Endothelial cell of umbilical vein (primary cell): Measurements from ENCODE around the gene HTN3. TPM values are rescaled to one million over a fixed set of nuclear protein-coding genes. Genes with fewer than 3 reads are reported as not detected.

Experiments used
- BruUV-seq: library from RNA; stranded (reverse); fragments of 400-500 nt; replicated peaks from 2 replicates; lab custom pipeline; 2021; lab: Mats Ljungman, UMichigan
- CTCF ChIA-PET: fragments of 300-600, 350-600 bp; sonication (Branson Sonifier 250); formaldehyde crosslinking; loops from one replicate; lab custom pipeline; 2021; ENCODE audit warnings: antibody characterized with exemption, inconsistent platforms; lab: Charles Lee
- POLR2A ChIA-PET: fragments of 300-600, 350-600 bp; sonication (Branson Sonifier 250); formaldehyde crosslinking; loops from one replicate; lab custom pipeline; 2021; ENCODE audit warnings: antibody characterized with exemption, inconsistent platforms; lab: Charles Lee
- DNase-seq: peaks from one replicate; pipeline ENCODE4 v3.0.0-alpha.2; 2011; ENCODE audit warnings: low read depth, low spot score
- FAIRE-seq: peaks from 2 replicates; lab custom pipeline; 2011; peaks lifted over from hg19 to GRCh38; lab: Jason Lieb, UNC
- H2AFZ ChIP-seq: 2 replicates; pipeline ENCODE4 v1.6.0; 2012; ENCODE audit warnings: low read depth, low read length, control low read depth, inconsistent platforms
- H3K27ac ChIP-seq: 2 replicates; pipeline ENCODE4 v1.5.1; 2011; ENCODE audit warnings: low read depth, mild to moderate bottlenecking, control low read depth, low read length, moderate library complexity; ENCODE audit not compliant: insufficient read depth
- H3K27me3 ChIP-seq, 2 experiments: 2 replicates each; pipeline versions ENCODE4 v1.6.0 to v1.6.1; 2011; ENCODE audit warnings: low read length in 2 of 2, mixed read lengths in 1 of 2; ENCODE audit not compliant: control insufficient read depth in 2 of 2, insufficient read depth in 2 of 2
- H3K36me3 ChIP-seq, 2 experiments: 2 replicates in 1 of 2; 3 replicates in 1 of 2; pipeline ENCODE4 v1.5.1; 2011; ENCODE audit warnings: low read length in 2 of 2, mild to moderate bottlenecking in 1 of 2, moderate library complexity in 1 of 2; ENCODE audit not compliant: control insufficient read depth in 2 of 2, insufficient read depth in 2 of 2; ENCODE audit errors: extremely low read depth in 1 of 2
- H3K4me1 ChIP-seq: 3 replicates; pipeline ENCODE4 v1.5.1; 2011; ENCODE audit warnings: mild to moderate bottlenecking, low read length; ENCODE audit not compliant: control insufficient read depth, insufficient read depth; ENCODE audit errors: extremely low read depth
- H3K4me2 ChIP-seq: 2 replicates; pipeline ENCODE4 v1.6.1; 2011; ENCODE audit warnings: low read length, control low read depth, mixed read lengths; ENCODE audit not compliant: insufficient read depth
- H3K4me3 ChIP-seq, 3 experiments: fragments of 200-600 bp in 1 of 3; sonication (generic), shearing (Covaris generic) in 1 of 3; replicated peaks in 1 of 3; 2 replicates each; pipeline ENCODE4 v1.5.1; 2011 to 2016; ENCODE audit warnings: control low read depth in 3 of 3, low read length in 3 of 3, mild to moderate bottlenecking in 2 of 3, inconsistent platforms in 1 of 3, low read depth in 1 of 3, moderate library complexity in 1 of 3; ENCODE audit not compliant: insufficient read depth in 1 of 3
- H3K79me2 ChIP-seq: 2 replicates; pipeline ENCODE4 v1.6.0; 2012; ENCODE audit warnings: low read length, inconsistent platforms; ENCODE audit not compliant: control insufficient read depth, insufficient read depth
- H3K9ac ChIP-seq: replicated peaks from 2 replicates; pipeline ENCODE3; 2011; ENCODE audit warnings: low read length, control low read depth; ENCODE audit not compliant: insufficient read depth; ENCODE audit errors: extremely low read depth
- H3K9me1 ChIP-seq: replicated peaks from 3 replicates; pipeline ENCODE4 v1.6.0; 2011; ENCODE audit warnings: mild to moderate bottlenecking, low read length; ENCODE audit not compliant: control insufficient read depth, insufficient read depth; ENCODE audit errors: extremely low read depth
- H3K9me3 ChIP-seq: replicated peaks from 2 replicates; pipeline ENCODE4 v1.5.1; 2012; ENCODE audit warnings: low read length, inconsistent platforms; ENCODE audit not compliant: control insufficient read depth, insufficient read depth
- H4K20me1 ChIP-seq: replicated peaks from 2 replicates; pipeline ENCODE3; 2011; ENCODE audit warnings: mild to moderate bottlenecking, low read length; ENCODE audit not compliant: control insufficient read depth, insufficient read depth; ENCODE audit errors: extremely low read depth
- CTCF ChIP-seq, 2 donors: IDR thresholded peaks; 1 replicate in 1 of 2; 2 replicates in 1 of 2; pipeline ENCODE4 v1.5.1; 2011; ENCODE audit warnings: low read length in 2 of 2, mild to moderate bottlenecking in 2 of 2, moderate library complexity in 2 of 2, control low read depth in 1 of 2, inconsistent platforms in 1 of 2, low read depth in 1 of 2; ENCODE audit not compliant: insufficient read depth in 1 of 2; ENCODE audit errors: extremely low read depth in 1 of 2
- EZH2 ChIP-seq: IDR thresholded peaks from 2 replicates; pipeline ENCODE4 v1.6.1; 2012; ENCODE audit warnings: borderline replicate concordance, low read depth, mild to moderate bottlenecking, moderate library complexity, low read length, inconsistent platforms; ENCODE audit not compliant: severe bottlenecking
- FOS ChIP-seq: IDR thresholded peaks from 2 replicates; pipeline ENCODE4 v1.6.1; 2011; ENCODE audit warnings: mild to moderate bottlenecking, low read length, moderate library complexity, borderline replicate concordance; ENCODE audit not compliant: insufficient read depth
- GATA2 ChIP-seq: IDR thresholded peaks from 2 replicates; pipeline ENCODE4 v1.7.0; 2011; ENCODE audit warnings: low read depth, mild to moderate bottlenecking, moderate library complexity, mixed read lengths, low read length; ENCODE audit not compliant: insufficient read length, insufficient read depth
- JUN ChIP-seq: IDR thresholded peaks from 2 replicates; pipeline ENCODE4 v1.6.1; 2011; ENCODE audit warnings: borderline replicate concordance, low read depth; ENCODE audit not compliant: insufficient read length, insufficient read depth
- MYC ChIP-seq: IDR thresholded peaks from one replicate; pipeline ENCODE4 v1.6.1; 2011; ENCODE audit warnings: mild to moderate bottlenecking, low read depth, low read length
- POLR2A ChIP-seq: IDR thresholded peaks from 2 replicates; pipeline ENCODE4 v1.6.1; 2012; ENCODE audit warnings: low read depth, mild to moderate bottlenecking, control low read depth, low read length
- POLR2AphosphoS5 ChIP-seq: IDR thresholded peaks from 2 replicates; pipeline ENCODE4 v1.6.1; 2012; ENCODE audit warnings: low read depth, mild to moderate bottlenecking, control low read depth, low read length, moderate library complexity; ENCODE audit not compliant: insufficient read depth
- dilution Hi-C: fragments of 300-500 bp; cut with MboI; formaldehyde crosslinking; loops from one replicate; pipeline ENCODE4 v1.15.0; 2019; ENCODE audit warnings: low sequenced_read_pairs; ENCODE audit not compliant: extremely low pct_ligation_motif_present
- intact Hi-C: fragments of 100-400 bp; cut with micrococcal nuclease; formaldehyde crosslinking; loops from one replicate; pipeline ENCODE4 v1.10.0; 2022
- polyA plus RNA-seq, 4 experiments: library from polyadenylated mRNA; depleted of rRNA in 3 of 4; stranded (reverse) in 3 of 4; unstranded in 1 of 4; fragments of >200 nt; gene quantifications; 2 replicates each; pipeline versions ENCODE4 v1.2.1 to v1.2.3, GENCODE V29; 2011 to 2012; ENCODE audit warnings: missing spikeins in 1 of 4
- total RNA-seq: library from RNA; stranded (reverse); gene quantifications from 2 replicates; pipeline ENCODE4 v1.2.3, GENCODE V29; 2021
- TF ChIP-seq, protein P1 (sequence below): IDR thresholded peaks from 2 replicates; pipeline ENCODE4 v1.6.1; 2011; ENCODE audit not compliant: insufficient read depth, insufficient read length

The HTN3 gene
- total and polyA plus RNA-seq, 2 donors (not counting 3 experiments of a cell fraction or from before 2014, with no cell fraction given): not detected

DNA sequence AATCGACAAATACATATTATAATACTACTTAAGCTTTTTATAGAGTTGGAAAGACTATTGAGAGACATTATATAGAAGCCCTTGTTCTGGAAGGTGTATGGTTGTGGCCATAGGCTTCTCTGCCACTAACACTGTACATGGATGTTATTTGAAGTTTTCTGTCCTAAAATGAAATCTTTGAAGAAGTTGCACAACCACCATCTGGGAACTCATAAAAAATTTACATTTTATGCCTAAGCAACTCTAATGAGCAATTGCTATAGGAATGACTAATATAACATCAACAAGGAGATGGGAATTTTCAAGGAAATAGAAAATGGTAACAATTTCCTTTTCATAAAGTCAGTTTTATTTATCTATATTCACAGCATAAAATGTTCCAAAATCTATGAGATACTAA lies 29.4 kb downstream of the HTN3 start:
- Histone ChIP-seq H3K9me1 (no peaks in the 10 kb centered on the region), H4K20me1 (no peaks in the 10 kb centered on the region), H3K4me1 (no peaks in the 10 kb centered on the region), H3K9me3 (no peaks in the 10 kb centered on the region), H3K9ac (no peak overlapping the region), H3K27me3 (no peaks in the 10 kb centered on the region), H3K4me2 (no peak overlapping the region), H2AFZ (no peak overlapping the region), H3K36me3 (no peaks in the 10 kb centered on the region), H3K27ac (no peak overlapping the region), H3K4me3 (no peak overlapping the region), H3K79me2 (no peaks in the 10 kb centered on the region)
- no TSS peak for BruUV-seq
- TF ChIP-seq POLR2A: no peak
- TF ChIP-seq MYC: no peak
- no peak for TF ChIP-seq GATA2
- TF ChIP-seq, protein P1, sequence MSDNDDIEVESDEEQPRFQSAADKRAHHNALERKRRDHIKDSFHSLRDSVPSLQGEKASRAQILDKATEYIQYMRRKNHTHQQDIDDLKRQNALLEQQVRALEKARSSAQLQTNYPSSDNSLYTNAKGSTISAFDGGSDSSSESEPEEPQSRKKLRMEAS: no peak
- no peak for TF ChIP-seq POLR2AphosphoS5
- TF ChIP-seq JUN: no peak
- TF ChIP-seq CTCF (IDR thresholded peaks at IDR 0.05; ENCODE audit: extremely low read depth in 1 of 2, insufficient read depth in 1 of 2, low read depth in 1 of 2, low read length in 2 of 2): no peak
- TF ChIP-seq FOS: no peak
- no peak for TF ChIP-seq EZH2
- ChIA-PET POLR2A (no interaction called here), CTCF (no interaction called here)
- no peak for FAIRE-seq
- dilution Hi-C loops: no loop called here
- intact Hi-C loops: no loop called here
- DNase-seq: no peak
